ENCODE data around the gene PATE1. TPM values are rescaled to one million over a fixed set of nuclear protein-coding genes. Genes with fewer than 3 reads are reported as not detected.
"Not testable (repeated sequence)": the region's sequence is repeated elsewhere in the genome, so short reads cannot be mapped to it uniquely, and the experiment has no call there.

Gene PATE1
- total RNA-seq (0.05 TPM), polyA plus RNA-seq (0.52 TPM)
- long read RNA-seq, donor 1: 0 reads
- long read RNA-seq, donor 2: 0 reads
- long read RNA-seq, donor 3: 0 reads
- long read RNA-seq, donor 4: 0 reads
- long read RNA-seq, donor 5: 0 reads
- long read RNA-seq, donor 6: 0 reads
- long read RNA-seq, donor 7: 0 reads
- long read RNA-seq, donor 8: 0 reads
- long read RNA-seq, donor 9: 0 reads
- long read RNA-seq, donor 10: 0 reads

DNA sequence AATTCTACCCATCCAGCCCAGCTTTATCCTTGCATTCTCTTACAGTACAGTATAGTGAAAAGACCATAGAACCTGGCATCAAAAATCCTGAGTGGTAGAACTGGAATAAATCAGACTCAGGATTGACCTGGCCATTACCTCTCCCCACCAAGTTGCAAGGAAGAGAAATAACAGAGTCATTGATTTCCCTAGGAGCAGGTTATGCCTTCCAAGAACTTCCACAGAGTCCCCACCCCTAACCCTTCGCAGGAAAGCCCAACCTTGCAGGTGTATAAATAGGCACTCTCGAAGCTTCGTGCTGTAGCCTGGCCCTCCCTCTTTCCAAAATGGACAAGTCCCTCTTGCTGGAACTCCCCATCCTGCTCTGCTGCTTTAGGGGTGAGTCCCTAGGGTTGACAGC, at the start of gene PATE1:
PATE1 (plus strand) TSS at position 301 of the 400 bp plus-strand sequence; CDS start at position 327, 26 bp downstream.
- no peak for DNase-seq (ENCODE audit: low read depth in 6 of 9, low spot score in 9 of 9)
- no peak within 1 kb of the TSS for H3K27ac ChIP-seq (ENCODE audit: low read depth in 1 of 2, low read length in 1 of 2)
- H3K9me3 ChIP-seq (ENCODE audit: control insufficient read depth in 2 of 2, insufficient read depth in 1 of 2, low read length in 1 of 2): no peaks in the 10 kb centered on the region
- no peaks in the 10 kb centered on the region for H3K36me3 ChIP-seq (ENCODE audit: control insufficient read depth in 2 of 2, insufficient read depth in 2 of 2, low read length in 1 of 2)
- no peaks in the 10 kb centered on the region for H3K4me1 ChIP-seq (ENCODE audit: control insufficient read depth in 2 of 2, insufficient read depth in 2 of 2, low read length in 2 of 2)
- H3K4me3 ChIP-seq (ENCODE audit: low read length in 2 of 2): no peak within 1 kb of the TSS
- H3K27me3 ChIP-seq (ENCODE audit: control insufficient read depth in 2 of 2, insufficient read depth in 1 of 2, low read length in 1 of 2): peaks cover 0 to 2% of the 10 kb centered on the region in 2 donors
- WGBS: 92% methylated on average over 3 of the region's 3 CpGs

GRCh38 chr11:125701018-125701610, 45.0 kb upstream of the PATE1 start:
- H3K4me1 ChIP-seq (ENCODE audit: control insufficient read depth in 2 of 2, insufficient read depth in 2 of 2, low read length in 2 of 2): no peaks in the 10 kb centered on the region
- no peak for DNase-seq (ENCODE audit: low read depth in 6 of 9, low spot score in 9 of 9)
- H3K27me3 ChIP-seq (ENCODE audit: control insufficient read depth in 2 of 2, insufficient read depth in 1 of 2, low read length in 1 of 2): no peaks in the 10 kb centered on the region
- H3K9me3 ChIP-seq (ENCODE audit: control insufficient read depth in 2 of 2, insufficient read depth in 1 of 2, low read length in 1 of 2): no peaks in the 10 kb centered on the region
- no peak overlapping the region for H3K4me3 ChIP-seq (ENCODE audit: low read length in 2 of 2)
- WGBS: 94% methylated on average over 6 of the region's 6 CpGs
- H3K36me3 ChIP-seq (ENCODE audit: control insufficient read depth in 2 of 2, insufficient read depth in 2 of 2, low read length in 1 of 2): no peaks in the 10 kb centered on the region
- no peak overlapping the region for H3K27ac ChIP-seq (ENCODE audit: low read depth in 1 of 2, low read length in 1 of 2)

DNA sequence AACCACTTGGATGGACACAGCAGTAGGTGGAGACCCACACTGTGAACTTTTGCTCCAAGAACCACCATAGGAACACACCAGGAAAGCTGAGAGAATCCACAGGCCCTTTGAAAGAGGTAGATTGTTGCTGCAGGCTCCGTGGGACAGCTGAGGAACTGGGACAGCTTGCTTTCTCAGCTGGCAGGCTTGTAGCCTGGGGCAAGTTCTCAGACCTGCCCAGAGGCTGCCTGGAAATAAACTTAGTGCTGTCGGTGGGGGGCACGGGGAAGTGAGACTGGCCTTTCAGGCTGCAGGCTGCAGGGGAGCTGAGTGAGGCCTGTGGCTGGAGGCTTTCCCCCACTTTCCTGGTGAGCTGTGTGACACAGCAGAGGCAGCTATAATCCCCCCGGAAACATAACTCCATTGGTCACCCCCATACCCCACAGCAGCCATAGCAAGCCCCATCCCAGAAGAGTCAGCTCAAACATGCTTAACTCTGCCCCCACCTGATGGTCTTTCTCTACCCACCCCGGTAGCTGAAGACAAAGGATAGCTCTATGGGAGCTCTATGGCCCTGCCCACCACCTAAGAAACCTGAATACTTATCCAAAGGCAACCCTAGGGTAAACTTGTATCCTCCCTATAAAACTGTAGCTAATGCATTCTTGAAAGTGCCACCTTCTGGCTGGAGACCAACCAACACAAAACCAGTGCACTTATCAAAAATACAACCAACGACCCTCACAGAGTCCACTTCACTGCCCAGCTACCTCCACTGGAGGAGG, 44.0 kb upstream of the PATE1 start:
- Histone ChIP-seq H3K36me3 (ENCODE audit: control insufficient read depth in 2 of 2, insufficient read depth in 2 of 2, low read length in 1 of 2) (no peaks in the 10 kb centered on the region), H3K27me3 (ENCODE audit: control insufficient read depth in 2 of 2, insufficient read depth in 1 of 2, low read length in 1 of 2) (no peaks in the 10 kb centered on the region), H3K9me3 (ENCODE audit: control insufficient read depth in 2 of 2, insufficient read depth in 1 of 2, low read length in 1 of 2) (no peaks in the 10 kb centered on the region), H3K4me3 (ENCODE audit: low read length in 2 of 2) (no peak overlapping the region), H3K4me1 (ENCODE audit: control insufficient read depth in 2 of 2, insufficient read depth in 2 of 2, low read length in 2 of 2) (no peaks in the 10 kb centered on the region), H3K27ac (ENCODE audit: low read depth in 1 of 2, low read length in 1 of 2) (no peak overlapping the region)
- DNase-seq (ENCODE audit: low read depth in 6 of 9, low spot score in 9 of 9): no peak
- WGBS: 65% methylated on average over 6 of the region's 6 CpGs

DNA sequence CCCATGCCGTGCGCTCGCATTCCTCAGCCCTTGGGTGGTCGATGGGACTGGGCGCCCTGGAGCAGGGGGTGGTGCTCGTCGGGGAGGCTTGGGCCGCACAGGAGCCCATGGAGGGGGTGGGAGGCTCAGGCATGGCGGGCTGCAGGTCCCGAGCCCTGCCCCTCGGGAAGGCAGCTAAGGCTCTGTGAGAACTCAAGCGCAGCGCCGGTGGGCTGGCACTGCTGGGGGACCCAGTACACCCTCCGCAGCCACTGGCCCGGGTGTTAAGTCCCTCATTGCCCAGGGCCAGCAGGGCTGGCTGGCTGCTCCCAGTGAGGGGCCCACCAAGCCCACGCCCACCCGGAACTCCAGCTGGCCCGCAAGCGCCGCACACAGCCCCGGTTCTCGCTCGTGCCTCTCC, 41.4 kb upstream of the PATE1 start:
- not testable (repeated sequence) for H3K4me1 ChIP-seq (ENCODE audit: control insufficient read depth in 2 of 2, insufficient read depth in 2 of 2, low read length in 2 of 2); DNase-seq (ENCODE audit: low read depth in 6 of 9, low spot score in 9 of 9); H3K27ac ChIP-seq (ENCODE audit: low read depth in 1 of 2, low read length in 1 of 2); H3K9me3 ChIP-seq (ENCODE audit: control insufficient read depth in 2 of 2, insufficient read depth in 1 of 2, low read length in 1 of 2); H3K4me3 ChIP-seq (ENCODE audit: low read length in 2 of 2); H3K36me3 ChIP-seq (ENCODE audit: control insufficient read depth in 2 of 2, insufficient read depth in 2 of 2, low read length in 1 of 2); H3K27me3 ChIP-seq (ENCODE audit: control insufficient read depth in 2 of 2, insufficient read depth in 1 of 2, low read length in 1 of 2)
- WGBS: 95% methylated on average over 24 of the region's 24 CpGs

DNA sequence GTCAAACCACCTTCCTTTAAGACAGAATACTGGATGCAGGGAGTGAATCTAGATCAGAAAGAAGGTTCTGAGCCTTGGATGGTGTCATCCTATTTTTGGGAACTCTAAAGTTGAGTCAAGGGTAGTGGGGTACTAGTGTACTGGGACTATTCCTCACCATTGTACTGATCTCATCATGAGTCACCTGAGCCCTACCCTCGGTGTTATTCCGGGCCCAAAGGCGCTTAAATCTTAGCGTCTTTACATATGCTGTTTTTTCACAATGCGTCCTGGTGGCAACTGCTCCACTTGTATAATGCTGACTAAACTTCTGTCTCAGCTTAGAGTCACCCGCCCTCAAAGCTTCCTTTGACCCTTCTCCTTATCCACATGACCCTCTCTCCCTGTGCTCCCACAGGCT, 25.3 kb upstream of the PATE1 start:
- Histone ChIP-seq H3K4me1 (ENCODE audit: control insufficient read depth in 2 of 2, insufficient read depth in 2 of 2, low read length in 2 of 2) (no peaks in the 10 kb centered on the region), H3K27ac (ENCODE audit: low read depth in 1 of 2, low read length in 1 of 2) (no peak overlapping the region), H3K9me3 (ENCODE audit: control insufficient read depth in 2 of 2, insufficient read depth in 1 of 2, low read length in 1 of 2) (no peaks in the 10 kb centered on the region), H3K27me3 (ENCODE audit: control insufficient read depth in 2 of 2, insufficient read depth in 1 of 2, low read length in 1 of 2) (no peaks in the 10 kb centered on the region), H3K36me3 (ENCODE audit: control insufficient read depth in 2 of 2, insufficient read depth in 2 of 2, low read length in 1 of 2) (no peaks in the 10 kb centered on the region), H3K4me3 (ENCODE audit: low read length in 2 of 2) (no peak overlapping the region)
- DNase-seq (ENCODE audit: low read depth in 6 of 9, low spot score in 9 of 9): no peak
- WGBS: 95% methylated on average over 6 of the region's 6 CpGs

DNA sequence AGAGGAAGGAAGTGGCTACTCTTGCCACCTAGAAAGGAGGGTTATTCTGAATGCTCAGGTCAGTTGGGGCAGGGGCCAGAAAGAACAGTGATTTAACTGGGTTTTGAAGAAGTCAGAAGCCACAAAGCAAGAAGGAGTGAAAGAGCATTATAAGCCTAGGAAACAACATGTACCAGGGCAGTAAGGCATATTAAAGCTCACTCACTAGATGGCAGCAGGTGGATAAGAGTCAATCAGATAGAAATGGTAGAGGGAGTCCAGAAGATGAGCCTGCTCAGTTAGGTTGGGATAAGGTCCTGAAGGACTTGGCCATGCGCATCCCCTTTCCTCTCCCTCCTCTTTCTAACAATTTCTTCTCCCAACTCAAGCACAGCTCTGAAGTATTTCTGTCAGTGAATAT, 22.0 kb upstream of the PATE1 start:
- Histone ChIP-seq H3K9me3 (ENCODE audit: control insufficient read depth in 2 of 2, insufficient read depth in 1 of 2, low read length in 1 of 2) (no peaks in the 10 kb centered on the region), H3K36me3 (ENCODE audit: control insufficient read depth in 2 of 2, insufficient read depth in 2 of 2, low read length in 1 of 2) (no peaks in the 10 kb centered on the region), H3K27me3 (ENCODE audit: control insufficient read depth in 2 of 2, insufficient read depth in 1 of 2, low read length in 1 of 2) (no peaks in the 10 kb centered on the region), H3K4me1 (ENCODE audit: control insufficient read depth in 2 of 2, insufficient read depth in 2 of 2, low read length in 2 of 2) (no peaks in the 10 kb centered on the region), H3K4me3 (ENCODE audit: low read length in 2 of 2) (no peak overlapping the region), H3K27ac (ENCODE audit: low read depth in 1 of 2, low read length in 1 of 2) (no peak overlapping the region)
- no peak for DNase-seq (ENCODE audit: low read depth in 6 of 9, low spot score in 9 of 9)
- 97% methylated on average over 1 of the region's 1 CpG for WGBS

DNA sequence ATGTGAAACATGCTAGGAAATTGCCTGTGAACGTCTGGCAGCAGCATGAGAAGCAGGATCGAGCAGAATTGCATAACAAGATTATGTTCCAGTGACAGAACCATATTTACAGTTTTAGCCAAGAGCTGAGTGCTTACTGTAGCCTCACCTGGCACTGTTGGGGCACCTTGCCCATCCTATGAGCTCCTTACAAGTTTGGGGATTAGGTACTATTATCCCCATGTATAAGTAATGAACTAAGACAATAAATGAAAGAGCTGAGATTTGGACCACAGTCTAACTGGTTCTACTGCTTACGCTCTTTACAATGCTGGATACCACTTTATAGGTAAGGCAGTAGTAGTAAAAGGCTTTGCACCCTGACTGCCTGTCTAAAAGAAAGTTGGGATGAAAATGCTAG, 17.1 kb upstream of the PATE1 start:
- 87% methylated on average over 3 of the region's 3 CpGs for WGBS
- Histone ChIP-seq H3K4me1 (ENCODE audit: control insufficient read depth in 2 of 2, insufficient read depth in 2 of 2, low read length in 2 of 2) (no peaks in the 10 kb centered on the region), H3K9me3 (ENCODE audit: control insufficient read depth in 2 of 2, insufficient read depth in 1 of 2, low read length in 1 of 2) (no peaks in the 10 kb centered on the region), H3K27me3 (ENCODE audit: control insufficient read depth in 2 of 2, insufficient read depth in 1 of 2, low read length in 1 of 2) (no peaks in the 10 kb centered on the region), H3K36me3 (ENCODE audit: control insufficient read depth in 2 of 2, insufficient read depth in 2 of 2, low read length in 1 of 2) (no peaks in the 10 kb centered on the region), H3K4me3 (ENCODE audit: low read length in 2 of 2) (no peak overlapping the region), H3K27ac (ENCODE audit: low read depth in 1 of 2, low read length in 1 of 2) (no peak overlapping the region)
- DNase-seq (ENCODE audit: low read depth in 6 of 9, low spot score in 9 of 9): no peak

DNA sequence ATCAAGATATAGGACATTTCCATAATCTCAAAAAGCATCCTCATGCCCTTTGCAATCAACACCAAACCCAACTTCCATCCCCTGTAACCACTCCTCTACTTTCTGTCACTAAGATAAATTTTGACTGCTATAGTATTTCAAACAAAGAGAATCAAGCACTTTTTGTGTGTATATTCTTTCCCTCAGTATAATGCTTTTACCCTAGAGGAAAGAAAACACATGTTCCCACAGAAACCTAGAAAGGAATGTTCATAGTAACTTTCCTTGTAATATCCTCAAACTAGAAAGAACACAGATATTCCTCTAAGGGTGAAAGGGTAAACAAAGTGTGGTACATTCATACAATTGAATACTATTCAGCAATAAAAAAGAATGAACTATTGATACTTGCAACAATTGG, 5.5 kb upstream of the PATE1 start:
- Histone ChIP-seq H3K27ac (ENCODE audit: low read depth in 1 of 2, low read length in 1 of 2) (no peak overlapping the region), H3K4me1 (ENCODE audit: control insufficient read depth in 2 of 2, insufficient read depth in 2 of 2, low read length in 2 of 2) (no peaks in the 10 kb centered on the region), H3K4me3 (ENCODE audit: low read length in 2 of 2) (no peak overlapping the region), H3K9me3 (ENCODE audit: control insufficient read depth in 2 of 2, insufficient read depth in 1 of 2, low read length in 1 of 2) (no peaks in the 10 kb centered on the region), H3K27me3 (ENCODE audit: control insufficient read depth in 2 of 2, insufficient read depth in 1 of 2, low read length in 1 of 2) (peaks cover 0 to 2% of the 10 kb centered on the region in 2 donors), H3K36me3 (ENCODE audit: control insufficient read depth in 2 of 2, insufficient read depth in 2 of 2, low read length in 1 of 2) (no peaks in the 10 kb centered on the region)
- DNase-seq (ENCODE audit: low read depth in 6 of 9, low spot score in 9 of 9): no peak

DNA sequence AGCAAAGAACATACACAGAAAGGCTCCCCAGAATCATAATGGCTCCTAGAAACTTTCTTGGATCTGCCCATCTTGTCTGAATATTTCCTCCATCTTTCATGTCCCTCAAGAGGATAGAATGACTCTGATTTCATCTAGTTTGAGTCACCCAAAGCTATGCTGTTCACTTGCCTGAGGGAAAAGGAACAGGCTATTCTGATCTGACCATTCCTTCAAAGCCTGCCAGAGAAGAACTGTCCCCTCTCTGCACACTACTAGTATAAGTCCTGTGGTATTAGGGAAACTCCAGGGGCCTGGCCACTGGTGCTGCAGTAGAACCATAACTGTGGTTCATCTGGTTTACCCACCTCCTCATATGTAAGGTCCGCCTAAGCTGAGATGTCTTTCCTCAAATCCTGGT, 2.4 kb upstream of the PATE1 start:
- no peaks in the 10 kb centered on the region for H3K9me3 ChIP-seq (ENCODE audit: control insufficient read depth in 2 of 2, insufficient read depth in 1 of 2, low read length in 1 of 2)
- H3K4me1 ChIP-seq (ENCODE audit: control insufficient read depth in 2 of 2, insufficient read depth in 2 of 2, low read length in 2 of 2): no peaks in the 10 kb centered on the region
- no peak overlapping the region for H3K27ac ChIP-seq (ENCODE audit: low read depth in 1 of 2, low read length in 1 of 2)
- 97% methylated on average over 1 of the region's 1 CpG for WGBS
- DNase-seq (ENCODE audit: low read depth in 6 of 9, low spot score in 9 of 9): no peak
- no peak overlapping the region for H3K4me3 ChIP-seq (ENCODE audit: low read length in 2 of 2)
- no peaks in the 10 kb centered on the region for H3K36me3 ChIP-seq (ENCODE audit: control insufficient read depth in 2 of 2, insufficient read depth in 2 of 2, low read length in 1 of 2)
- peaks cover 0 to 2% of the 10 kb centered on the region in 2 donors for H3K27me3 ChIP-seq (ENCODE audit: control insufficient read depth in 2 of 2, insufficient read depth in 1 of 2, low read length in 1 of 2)
